H1 (cell line): ENCODE measurements around the gene VRK3. TPM values are rescaled to one million over a fixed set of nuclear protein-coding genes. Genes with fewer than 3 reads are reported as not detected.

Experiments used
- EP300 ChIP-seq, 2 experiments: IDR thresholded peaks; 1 replicate in 1 of 2; 2 replicates in 1 of 2; pipeline ENCODE4 v1.6.1; 2011 to 2012; ENCODE audit warnings: low read depth in 2 of 2, low read length in 2 of 2, mild to moderate bottlenecking in 2 of 2, borderline replicate concordance in 1 of 2, inconsistent platforms in 1 of 2, moderate library complexity in 1 of 2
- HDAC6 ChIP-seq: IDR thresholded peaks from one replicate; pipeline ENCODE4 v1.7.1; 2012; ENCODE audit warnings: low read depth, mild to moderate bottlenecking, inconsistent platforms, low read length, moderate library complexity
- KDM4A ChIP-seq: IDR thresholded peaks from one replicate; pipeline ENCODE4 v1.7.1; 2012; ENCODE audit warnings: low read depth, mild to moderate bottlenecking, moderate library complexity, low read length, inconsistent platforms; ENCODE audit not compliant: severe bottlenecking
- KDM5A ChIP-seq: fragments of 200-600 bp; IDR thresholded peaks from 2 replicates; pipeline ENCODE4 v1.7.1; 2012; ENCODE audit warnings: mild to moderate bottlenecking, low read length, inconsistent platforms, mixed read lengths
- SIRT6 ChIP-seq: IDR thresholded peaks from one replicate; pipeline ENCODE4 v1.7.1; 2012; ENCODE audit warnings: low read length, inconsistent platforms
- SP2 ChIP-seq: IDR thresholded peaks from 2 replicates; pipeline ENCODE4 v1.6.1; 2012; ENCODE audit warnings: mild to moderate bottlenecking, low read length, inconsistent platforms
- SUZ12 ChIP-seq: fragments of 200-600 bp; sonication (generic); IDR thresholded peaks from 2 replicates; pipeline ENCODE4 v1.6.1; 2012; ENCODE audit warnings: mild to moderate bottlenecking, inconsistent platforms, low read length, moderate library complexity, mixed read lengths
- TAF1 ChIP-seq: IDR thresholded peaks from 2 replicates; pipeline ENCODE4 v1.6.1; 2011; ENCODE audit warnings: mild to moderate bottlenecking, low read depth, low read length
- USF2 ChIP-seq: IDR thresholded peaks from 2 replicates; pipeline ENCODE4 v1.6.1; 2011; ENCODE audit warnings: low read length, improper control_type of control experiment
- YY1 ChIP-seq: IDR thresholded peaks from 2 replicates; pipeline ENCODE4 v1.6.1; 2011; ENCODE audit warnings: low read depth, mild to moderate bottlenecking, low read length
- polyA plus RNA-seq, 7 experiments: library from polyadenylated mRNA; depleted of rRNA in 3 of 7; stranded (reverse) in 5 of 7; unstranded in 2 of 7; fragments of >200 nt in 5 of 7; fragments of 200-250 nt in 2 of 7; gene quantifications; 1 replicate in 5 of 7; 2 replicates in 1 of 7; 4 replicates in 1 of 7; pipeline versions ENCODE4 v1.2.1 to v1.2.3, GENCODE V29; 2011 to 2013; ENCODE audit warnings: missing spikeins in 2 of 7, mixed read lengths in 2 of 7
- total RNA-seq: library from RNA; stranded (reverse); fragmentation: NEBNext Ultra II Directional; extraction: Animal tissue kit (Norgen Biotek cat#: 25700); gene quantifications from 2 replicates; pipeline ENCODE4 v1.2.1, GENCODE V29; 2021
- TF ChIP-seq, protein P1 (sequence below), 3 experiments: IDR thresholded peaks; 1 replicate in 2 of 3; 2 replicates in 1 of 3; pipeline versions ENCODE4 v1.5.1 to v1.6.1; 2011; ENCODE audit warnings: low read length in 3 of 3, mild to moderate bottlenecking in 3 of 3, inconsistent platforms in 2 of 3, low read depth in 1 of 3, moderate library complexity in 1 of 3; ENCODE audit not compliant: insufficient read depth in 1 of 3; ENCODE audit errors: control extremely low read depth in 1 of 3

VRK3 gene
- total and polyA plus RNA-seq, 2 of the 8 experiments (the other 6 are each of a cell fraction or from before 2014, with no cell fraction given) = 21.3 to 36.1 TPM

GRCh38 chr19:49929121-49929610 lies 96.0 kb downstream of the VRK3 start, which contains the start of the genes ATF5 and NUP62 (continued):
- 0 out of 3 replicates have a peak, but pooled peaks of 1 of the 2 experiments have one; percentile 8 for TF ChIP-seq EP300 (IDR thresholded peaks at IDR 0.05; ENCODE audit: borderline replicate concordance in 1 of 2, low read depth in 2 of 2, low read length in 2 of 2)
- no peak for TF ChIP-seq SUZ12
- TF ChIP-seq, protein P1, sequence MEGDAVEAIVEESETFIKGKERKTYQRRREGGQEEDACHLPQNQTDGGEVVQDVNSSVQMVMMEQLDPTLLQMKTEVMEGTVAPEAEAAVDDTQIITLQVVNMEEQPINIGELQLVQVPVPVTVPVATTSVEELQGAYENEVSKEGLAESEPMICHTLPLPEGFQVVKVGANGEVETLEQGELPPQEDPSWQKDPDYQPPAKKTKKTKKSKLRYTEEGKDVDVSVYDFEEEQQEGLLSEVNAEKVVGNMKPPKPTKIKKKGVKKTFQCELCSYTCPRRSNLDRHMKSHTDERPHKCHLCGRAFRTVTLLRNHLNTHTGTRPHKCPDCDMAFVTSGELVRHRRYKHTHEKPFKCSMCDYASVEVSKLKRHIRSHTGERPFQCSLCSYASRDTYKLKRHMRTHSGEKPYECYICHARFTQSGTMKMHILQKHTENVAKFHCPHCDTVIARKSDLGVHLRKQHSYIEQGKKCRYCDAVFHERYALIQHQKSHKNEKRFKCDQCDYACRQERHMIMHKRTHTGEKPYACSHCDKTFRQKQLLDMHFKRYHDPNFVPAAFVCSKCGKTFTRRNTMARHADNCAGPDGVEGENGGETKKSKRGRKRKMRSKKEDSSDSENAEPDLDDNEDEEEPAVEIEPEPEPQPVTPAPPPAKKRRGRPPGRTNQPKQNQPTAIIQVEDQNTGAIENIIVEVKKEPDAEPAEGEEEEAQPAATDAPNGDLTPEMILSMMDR (IDR thresholded peaks at IDR 0.05; ENCODE audit: control extremely low read depth in 1 of 3, insufficient read depth in 1 of 3, low read depth in 1 of 3, low read length in 3 of 3) = peak in 1 of 3 experiments; percentile 4; a peak in 1 of 4 replicates
- TF ChIP-seq TAF1 = peak; percentile 81
- TF ChIP-seq SIRT6 = no peak
- peak; percentile 39; the same call in 1 of the 2 replicates for TF ChIP-seq YY1
- no peak for TF ChIP-seq USF2
- TF ChIP-seq KDM4A = peak; percentile 82
- TF ChIP-seq KDM5A = no peak
- TF ChIP-seq HDAC6 = no peak
- no peak for TF ChIP-seq SP2
